ENCODE data around the gene CAPN2. TPM values are rescaled to one million over a fixed set of nuclear protein-coding genes. Genes with fewer than 3 reads are reported as not detected.

Gene CAPN2
- total and polyA plus RNA-seq, 2 donors from 2014 or later, result 175 to 276 TPM

- Histone ChIP-seq H3K4me3 (ENCODE audit: low read length in 3 of 3) (no peak overlapping the region), H3K4me1 (ENCODE audit: control insufficient read depth in 2 of 3, insufficient read depth in 2 of 3, low read depth in 1 of 3, low read length in 3 of 3) (peaks cover 0 to 12% (median 6%) of the 10 kb centered on the region in 3 donors), H3K27ac (ENCODE audit: low read depth in 2 of 2, low read length in 2 of 2) (no peak overlapping the region), H3K27me3 (ENCODE audit: control insufficient read depth, insufficient read depth, low read length) (no peaks in the 10 kb centered on the region), H3K9ac (ENCODE audit: low read length in 3 of 3) (no peak overlapping the region), H3K9me3 (ENCODE audit: control insufficient read depth in 2 of 3, insufficient read depth in 1 of 3, low read length in 3 of 3) (no peaks in the 10 kb centered on the region), H3K36me3 (ENCODE audit: control insufficient read depth in 2 of 3, insufficient read depth in 3 of 3, low read length in 3 of 3) (no peaks in the 10 kb centered on the region)
- no peak for TF ChIP-seq CTCF (IDR thresholded peaks at IDR 0.05; ENCODE audit: borderline replicate concordance, extremely low read depth, insufficient read depth)
- DNase-seq (no peak), FAIRE-seq (no peak)
- intact Hi-C loops (cut with DNase I), result no loop called here
These were observed 8.7 kb upstream of the CAPN2 start for GRCh38 chr1:223703668-223704013.

- H3K4me1 ChIP-seq (ENCODE audit: control insufficient read depth in 2 of 3, insufficient read depth in 2 of 3, low read depth in 1 of 3, low read length in 3 of 3), result peaks cover 0 to 12% (median 6%) of the 10 kb centered on the region in 3 donors
- peak in 3 of 5 donors; percentile 30 to 39 (median 33) for DNase-seq
- H3K36me3 ChIP-seq (ENCODE audit: control insufficient read depth in 2 of 3, insufficient read depth in 3 of 3, low read length in 3 of 3), result no peaks in the 10 kb centered on the region
- H3K27me3 ChIP-seq (ENCODE audit: control insufficient read depth, insufficient read depth, low read length), result no peaks in the 10 kb centered on the region
- no peak for FAIRE-seq
- H3K27ac ChIP-seq (ENCODE audit: low read depth in 2 of 2, low read length in 2 of 2), result no peak overlapping the region
- TF ChIP-seq CTCF (IDR thresholded peaks at IDR 0.05; ENCODE audit: borderline replicate concordance, extremely low read depth, insufficient read depth), result no peak
- H3K9ac ChIP-seq (ENCODE audit: low read length in 3 of 3), result peak overlapping the region in 1 of 3 donors; percentile 5
- intact Hi-C loops (cut with DNase I), result no loop called here
- H3K9me3 ChIP-seq (ENCODE audit: control insufficient read depth in 2 of 3, insufficient read depth in 1 of 3, low read length in 3 of 3), result no peaks in the 10 kb centered on the region
- peak overlapping the region in 1 of 3 donors; percentile 18 for H3K4me3 ChIP-seq (ENCODE audit: low read length in 3 of 3)
These were observed 7.1 kb upstream of the CAPN2 start for GRCh38 chr1:223704921-223705878.

- no peak for FAIRE-seq
- no peak for TF ChIP-seq CTCF (IDR thresholded peaks at IDR 0.05; ENCODE audit: borderline replicate concordance, extremely low read depth, insufficient read depth)
- intact Hi-C loops (cut with DNase I), result no loop called here
- H3K27ac ChIP-seq (ENCODE audit: low read depth in 2 of 2, low read length in 2 of 2), result peak overlapping the region; percentile 33 to 50
- no peak overlapping the region for H3K4me3 ChIP-seq (ENCODE audit: low read length in 3 of 3)
- peak overlapping the region in 1 of 3 donors; percentile 30 for H3K9ac ChIP-seq (ENCODE audit: low read length in 3 of 3)
- H3K27me3 ChIP-seq (ENCODE audit: control insufficient read depth, insufficient read depth, low read length), result no peaks in the 10 kb centered on the region
- H3K36me3 ChIP-seq (ENCODE audit: control insufficient read depth in 2 of 3, insufficient read depth in 3 of 3, low read length in 3 of 3), result no peaks in the 10 kb centered on the region
- no peaks in the 10 kb centered on the region for H3K9me3 ChIP-seq (ENCODE audit: control insufficient read depth in 2 of 3, insufficient read depth in 1 of 3, low read length in 3 of 3)
- peaks cover 0 to 12% (median 3%) of the 10 kb centered on the region in 3 donors for H3K4me1 ChIP-seq (ENCODE audit: control insufficient read depth in 2 of 3, insufficient read depth in 2 of 3, low read depth in 1 of 3, low read length in 3 of 3)
- DNase-seq, result peak in 2 of 5 donors; percentile 41 to 45
These were observed 6.0 kb upstream of the CAPN2 start for GRCh38 chr1:223706077-223706973.

Data from kidney (tissue), 14 donors.